GM12878 (cell line): ENCODE measurements around the gene CELF6. TPM values are rescaled to one million over a fixed set of nuclear protein-coding genes. Genes with fewer than 3 reads are reported as not detected.

Source experiments
- ATAC-seq: fragments of 200-7000 bp; cut with Tn5 transposase; 3 replicates; pipeline ENCODE4 v1.9.1; 2020; ENCODE audit warnings: mild to moderate bottlenecking, moderate library complexity
- BruUV-seq: library from RNA; stranded (reverse); fragments of 400-500 nt; replicated peaks from 2 replicates; lab custom pipeline; 2021; lab: Mats Ljungman, UMichigan
- CTCF ChIA-PET: fragments of 300-600 bp; sonication (Branson Sonifier 250); formaldehyde crosslinking; extraction: SDS; loops from one replicate; lab custom pipeline; 2021; ENCODE audit warnings: inconsistent platforms; lab: Yijun Ruan, JAX
- POLR2A ChIA-PET: fragments of 350-600 bp; formaldehyde crosslinking; extraction: SDS; loops from one replicate; lab custom pipeline; 2021; ENCODE audit warnings: inconsistent platforms; lab: Charles Lee
- RAD21 ChIA-PET: fragments of 300-600 bp; sonication (Branson Sonifier 250); formaldehyde crosslinking; loops from one replicate; lab custom pipeline; 2023; ENCODE audit warnings: antibody characterized with exemption; ENCODE audit not compliant: unreplicated experiment; lab: Charles Lee
- SMC1A ChIA-PET: fragments of 300-600 bp; sonication (Branson Sonifier 250); formaldehyde crosslinking; loops from one replicate; lab custom pipeline; 2023; ENCODE audit not compliant: unreplicated experiment, uncharacterized antibody; lab: Charles Lee
- DNase-seq: peaks from one replicate; pipeline ENCODE4 v3.0.0-alpha.2; 2011; ENCODE audit warnings: low read depth, low spot score
- FAIRE-seq: peaks from 3 replicates; lab custom pipeline; 2011; peaks lifted over from hg19 to GRCh38; lab: Jason Lieb, UNC
- H2AFZ ChIP-seq: 2 replicates; pipeline ENCODE4 v1.6.0; 2011; ENCODE audit warnings: low read depth, low read length, control low read depth; ENCODE audit not compliant: control insufficient read depth
- H3K27ac ChIP-seq: 2 replicates; pipeline ENCODE4 v1.5.1; 2011; ENCODE audit warnings: control low read depth; ENCODE audit not compliant: control insufficient read depth, insufficient read depth
- H3K27me3 ChIP-seq, 2 experiments: replicated peaks in 1 of 2; 2 replicates each; pipeline versions ENCODE4 v1.6.0 to v1.6.1; 2011; ENCODE audit warnings: low read length in 1 of 2; ENCODE audit not compliant: control insufficient read depth in 2 of 2, insufficient read depth in 2 of 2
- H3K36me3 ChIP-seq, 2 experiments: 2 replicates each; pipeline ENCODE4 v1.5.1; 2011; ENCODE audit warnings: low read length in 1 of 2; ENCODE audit not compliant: control insufficient read depth in 2 of 2, insufficient read depth in 2 of 2
- H3K4me1 ChIP-seq: 2 replicates; pipeline ENCODE4 v1.6.1; 2011; ENCODE audit warnings: mild to moderate bottlenecking, low read length, moderate library complexity, mixed read lengths; ENCODE audit not compliant: control insufficient read depth, insufficient read depth
- H3K4me2 ChIP-seq: 2 replicates; pipeline ENCODE4 v1.6.0; 2011; ENCODE audit warnings: control low read depth; ENCODE audit not compliant: control insufficient read depth, insufficient read depth
- H3K4me3 ChIP-seq: fragments of 200-600 bp; sonication (generic); 2 replicates; pipeline ENCODE4 v1.5.1; 2016
- H3K79me2 ChIP-seq: 2 replicates; pipeline ENCODE4 v1.6.0; 2011; ENCODE audit warnings: low read length; ENCODE audit not compliant: control insufficient read depth, insufficient read depth
- H3K9ac ChIP-seq: 2 replicates; pipeline ENCODE4 v1.8.0; 2011; ENCODE audit warnings: low read length, control low read depth, mixed read lengths; ENCODE audit not compliant: control insufficient read depth, insufficient read depth
- H3K9me3 ChIP-seq: replicated peaks from 3 replicates; pipeline ENCODE4 v1.5.1; 2011; ENCODE audit warnings: mild to moderate bottlenecking, low read length; ENCODE audit not compliant: control insufficient read depth, insufficient read depth
- H4K20me1 ChIP-seq: 2 replicates; pipeline ENCODE4 v1.6.0; 2011; ENCODE audit not compliant: control insufficient read depth, insufficient read depth
- BCL3 ChIP-seq: IDR thresholded peaks from 2 replicates; pipeline ENCODE4 v1.6.1; 2011; ENCODE audit warnings: borderline replicate concordance, low read depth, mild to moderate bottlenecking, moderate library complexity, low read length; ENCODE audit not compliant: insufficient read depth, poor library complexity, severe bottlenecking
- CHD4 ChIP-seq: fragments of 200-600 bp; sonication (generic); IDR thresholded peaks from 2 replicates; pipeline ENCODE4 v1.6.1; 2016; ENCODE audit warnings: mild to moderate bottlenecking
- NKRF ChIP-seq: fragments of 450-650 bp; conservative IDR thresholded peaks from 2 replicates; pipeline ENCODE4 v1.6.1; 2017; ENCODE audit warnings: mild to moderate bottlenecking, moderate library complexity
- RAD21 ChIP-seq: IDR thresholded peaks from 2 replicates; pipeline ENCODE4 v1.6.1; 2011; ENCODE audit warnings: mild to moderate bottlenecking, low read depth, low read length, moderate library complexity; ENCODE audit not compliant: insufficient read depth
- WGBS: methylation state at CpG from one replicate; pipeline ENCODE4 v1.1.6; 2016; ENCODE audit warnings: low lambda C conversion rate; ENCODE audit not compliant: insufficient replicate concordance, insufficient coverage; ENCODE audit errors: missing lambda C conversion rate; 5-methylcytosine and 5-hydroxymethylcytosine counted together
- in situ Hi-C: fragments of 300-500 bp; cut with MboI; formaldehyde crosslinking; loops from 9 replicates; pipeline ENCODE4 v1.14.3; 2018; ENCODE audit warnings: mixed read lengths
- intact Hi-C: fragments of 100-400 bp; cut with micrococcal nuclease; formaldehyde crosslinking; loops from one replicate; pipeline ENCODE4 v1.14.2; 2022; ENCODE audit not compliant: unreplicated experiment
- polyA plus RNA-seq, 11 experiments: library from polyadenylated mRNA; depleted of rRNA in 4 of 11; unstranded in 6 of 11; stranded (reverse) in 5 of 11; fragments of >200 nt; fragmentation: Nextera tagmentation in 4 of 11; fragmentation: Illumina TruSeq in 1 of 11; extraction: Ambion mirVana in 4 of 11; extraction: Trizol in 1 of 11; gene quantifications; 1 replicate in 1 of 11; 2 replicates in 10 of 11; pipeline versions ENCODE4 v1.2.1 to v1.2.3, GENCODE V29; 2011 to 2016; ENCODE audit warnings: inconsistent platforms in 2 of 11, missing spikeins in 2 of 11, low read depth in 1 of 11
- total RNA-seq, 4 experiments: library from RNA; depleted of rRNA in 3 of 4; stranded (reverse); fragments of >200 nt in 3 of 4; fragmentation: Illumina TruSeq in 1 of 4; extraction: Trizol in 1 of 4; gene quantifications; 2 replicates each; pipeline versions ENCODE4 v1.2.1 to v1.2.3, GENCODE V29; 2013 to 2021

CELF6 gene
- total and polyA plus RNA-seq, 10 of the 15 experiments (the other 5 are each of a cell fraction or from before 2014, with no cell fraction given) = 0.06 to 0.54 (median 0.23) TPM; not detected in 1

- FAIRE-seq = no peak
- 12% methylated on average over 2 of the region's 2 CpGs for WGBS
- Histone ChIP-seq H3K4me3 (no peak overlapping the region), H3K27me3 (no peaks in the 10 kb centered on the region), H3K36me3 (no peaks in the 10 kb centered on the region), H3K4me1 (0 out of 2 replicates have a peak, but pooled peaks cover 2% of the 10 kb centered on the region), H3K4me2 (no peak overlapping the region), H3K9ac (no peak overlapping the region), H4K20me1 (no peaks in the 10 kb centered on the region), H3K9me3 (no peaks in the 10 kb centered on the region), H3K27ac (no peak overlapping the region), H3K79me2 (no peaks in the 10 kb centered on the region), H2AFZ (no peak overlapping the region)
- no peak for DNase-seq
- BruUV-seq = no TSS peak
- ATAC-seq = no peak
- intact Hi-C loops = no loop called here
- RAD21 ChIA-PET = no interaction called here
- POLR2A ChIA-PET = no interaction called here
- in situ Hi-C loops = no loop called here
- CTCF ChIA-PET = interaction anchor here (0.6 kb wide), 1 partner anchor 46 kb away, joined by 4 read pairs; no protein-coding TSS in a partner anchor
- SMC1A ChIA-PET = no interaction called here
- TF ChIP-seq RAD21 (no peak), CHD4 (no peak), BCL3 (no peak), NKRF (no peak)
These were observed 1.5 kb downstream of the CELF6 start for GRCh38 chr15:72318408-72318942.
